Activated T-cell treated with anti-CD3 and anti-CD28 coated beads for 24 hours (primary cell): ENCODE data around the gene UBAP1.
"Not testable (repeated sequence)": the region's sequence is repeated elsewhere in the genome, so short reads cannot be mapped to it uniquely, and the experiment has no call there.

Source experiments
- DNase-seq: peaks from one replicate; pipeline ENCODE4 v3.0.0-alpha.2; 2020; ENCODE audit warnings: low read depth

Gene UBAP1

GRCh38 chr9:34224349-34224748 lies 45.5 kb downstream of the UBAP1 start:
- DNase-seq = no peak

GRCh38 chr9:34226144-34226760 lies 47.4 kb downstream of the UBAP1 start:
- not testable (repeated sequence) for DNase-seq

GRCh38 chr9:34227445-34227844 lies 48.6 kb downstream of the UBAP1 start:
- DNase-seq = no peak

- no peak for DNase-seq
Observed at GRCh38 chr9:34230556-34230955, 51.7 kb downstream of the UBAP1 start.

GRCh38 chr9:34232201-34232600 lies 53.4 kb downstream of the UBAP1 start:
- DNase-seq = no peak

- DNase-seq = no peak
Observed at GRCh38 chr9:34233672-34234071, 54.8 kb downstream of the UBAP1 start.

GRCh38 chr9:34237836-34238235 lies 59.0 kb downstream of the UBAP1 start:
- no peak for DNase-seq

GRCh38 chr9:34240006-34240405 lies 61.2 kb downstream of the UBAP1 start:
- DNase-seq = no peak

GRCh38 chr9:34242830-34243229 lies 64.0 kb downstream of the UBAP1 start:
- no peak for DNase-seq

GRCh38 chr9:34245212-34245611 lies 66.4 kb downstream of the UBAP1 start:
- not testable (repeated sequence) for DNase-seq

GRCh38 chr9:34246453-34246852 lies 67.6 kb downstream of the UBAP1 start:
- DNase-seq = no peak

GRCh38 chr9:34247782-34248181 lies 68.9 kb downstream of the UBAP1 start:
- DNase-seq = not testable (repeated sequence)

- DNase-seq = no peak
Observed at GRCh38 chr9:34249274-34249673, 70.4 kb downstream of the UBAP1 start.

- DNase-seq = no peak
Observed at GRCh38 chr9:34250721-34251120, 71.9 kb downstream of the UBAP1 start.

- no peak for DNase-seq
Observed at GRCh38 chr9:34252016-34252415, 73.2 kb downstream of the UBAP1 start.

GRCh38 chr9:34252670-34253459 lies 74.0 kb downstream of the UBAP1 start:
- peak; percentile 22 for DNase-seq

- DNase-seq = no peak
Observed at GRCh38 chr9:34253460-34253837, 74.6 kb downstream of the UBAP1 start.

GRCh38 chr9:34254141-34254913 lies 75.5 kb downstream of the UBAP1 start:
- DNase-seq = no peak

GRCh38 chr9:34254966-34255825 lies 76.4 kb downstream of the UBAP1 start:
- DNase-seq = no peak

GRCh38 chr9:34256104-34256503 lies 77.3 kb downstream of the UBAP1 start:
- DNase-seq = no peak

- DNase-seq = no peak
Observed at GRCh38 chr9:34256987-34257585, 78.2 kb downstream of the UBAP1 start.

GRCh38 chr9:34259315-34259714 lies 80.5 kb downstream of the UBAP1 start:
- no peak for DNase-seq
